GM19035 (cell line): ENCODE measurements around the gene ATRNL1.
"Not testable (repeated sequence)": the region's sequence is repeated elsewhere in the genome, so short reads cannot be mapped to it uniquely, and the experiment has no call there.

Source experiments
- ATAC-seq: cut with Tn5 transposase; IDR thresholded peaks from one replicate; pipeline ENCODE4 v1.9.1; 2021; ENCODE audit not compliant: unreplicated experiment

ATRNL1 gene

DNA sequence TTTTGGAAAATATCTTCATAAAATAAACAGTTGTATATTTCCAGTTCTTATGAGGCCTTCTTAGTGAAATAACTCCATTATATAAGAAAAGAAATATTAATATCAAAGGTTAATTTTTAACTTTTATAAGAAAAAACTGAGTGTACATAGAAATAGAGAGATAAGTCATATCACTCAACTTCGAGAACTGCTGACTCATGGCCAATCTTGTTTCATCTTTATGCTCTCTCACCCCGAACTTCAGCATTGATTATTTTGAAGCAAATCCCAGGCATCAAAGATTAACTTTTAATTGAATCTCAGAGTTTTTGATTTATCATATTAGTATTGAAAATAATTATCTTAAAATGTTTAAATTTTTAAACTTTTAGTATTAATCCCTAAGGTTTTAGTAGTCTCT is 652.8 kb downstream of the ATRNL1 start:
- no peak for ATAC-seq

DNA sequence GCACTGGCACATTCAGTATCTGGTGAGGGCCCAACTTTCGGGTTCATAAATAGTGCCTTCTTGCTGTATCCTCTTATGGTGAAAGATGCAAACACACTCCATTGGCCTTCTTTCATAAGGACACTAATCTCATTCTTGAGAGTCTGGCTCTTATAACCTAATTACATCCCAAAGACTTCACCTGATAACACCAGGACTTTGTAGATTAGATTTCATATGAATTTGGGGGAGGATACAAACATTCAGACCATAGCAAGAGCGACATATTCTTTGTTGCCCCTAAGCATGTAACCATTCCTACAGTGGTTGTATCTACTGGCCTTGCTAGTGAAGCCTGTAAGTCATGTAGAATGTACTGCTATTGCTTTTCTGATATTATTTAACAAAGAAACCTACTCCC is 654.6 kb downstream of the ATRNL1 start:
- ATAC-seq: no peak

DNA sequence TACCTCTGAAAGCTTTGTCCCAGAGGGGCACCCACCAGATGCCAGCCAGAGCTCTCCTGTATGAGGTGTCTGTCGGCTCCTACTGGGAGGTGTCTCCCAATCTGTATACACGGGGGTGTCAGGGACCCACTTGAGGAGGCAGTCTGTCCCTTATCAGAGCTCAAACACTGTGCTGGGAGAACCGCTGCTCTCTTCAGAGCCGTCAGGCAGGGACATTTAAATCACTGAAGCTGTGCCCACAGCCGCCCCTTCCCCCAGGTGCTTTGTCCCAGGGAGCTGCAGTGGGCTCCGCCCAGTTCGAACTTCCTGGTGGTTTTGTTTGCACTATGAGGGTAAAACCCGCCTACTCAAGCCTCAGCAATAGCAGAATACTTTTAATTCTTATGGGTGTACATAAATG is 665.3 kb downstream of the ATRNL1 start:
- not testable (repeated sequence) for ATAC-seq

DNA sequence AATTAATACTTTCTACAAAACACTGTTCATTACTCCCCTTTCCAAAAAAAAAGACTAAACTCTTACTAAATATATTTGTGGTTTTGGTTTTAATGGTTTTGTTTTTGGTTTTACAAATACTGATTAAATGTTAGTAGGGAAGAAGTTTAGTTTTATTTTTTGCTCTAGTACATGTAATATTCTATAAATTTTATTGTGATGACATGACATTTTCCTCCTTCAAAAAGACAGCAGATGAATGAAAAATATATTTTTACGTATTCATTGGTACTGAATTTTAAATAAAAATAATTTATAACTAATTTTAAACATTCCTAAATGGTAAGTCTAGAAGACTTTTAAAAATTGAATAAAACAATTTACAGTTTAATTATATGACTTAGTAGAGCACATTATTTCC is 667.0 kb downstream of the ATRNL1 start:
- no peak for ATAC-seq

DNA sequence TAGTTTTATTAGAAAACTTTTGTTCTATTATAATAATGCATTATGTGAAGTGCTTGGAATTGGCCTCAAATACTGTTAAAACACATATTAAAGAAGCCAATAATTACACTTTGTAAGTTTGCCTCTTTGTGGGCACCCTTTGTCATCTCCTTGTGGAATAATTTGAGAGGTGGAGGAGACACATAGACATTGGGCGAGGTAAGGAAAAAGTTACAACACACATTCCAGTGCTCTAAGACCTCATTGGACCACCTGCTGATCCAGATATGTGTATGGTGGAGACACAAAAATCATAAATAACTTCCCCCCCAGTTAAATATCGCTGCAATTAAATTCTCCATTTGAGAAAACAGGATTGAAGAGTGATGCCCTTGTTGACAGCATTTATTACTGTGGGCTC is 668.0 kb downstream of the ATRNL1 start:
- ATAC-seq: no peak

DNA sequence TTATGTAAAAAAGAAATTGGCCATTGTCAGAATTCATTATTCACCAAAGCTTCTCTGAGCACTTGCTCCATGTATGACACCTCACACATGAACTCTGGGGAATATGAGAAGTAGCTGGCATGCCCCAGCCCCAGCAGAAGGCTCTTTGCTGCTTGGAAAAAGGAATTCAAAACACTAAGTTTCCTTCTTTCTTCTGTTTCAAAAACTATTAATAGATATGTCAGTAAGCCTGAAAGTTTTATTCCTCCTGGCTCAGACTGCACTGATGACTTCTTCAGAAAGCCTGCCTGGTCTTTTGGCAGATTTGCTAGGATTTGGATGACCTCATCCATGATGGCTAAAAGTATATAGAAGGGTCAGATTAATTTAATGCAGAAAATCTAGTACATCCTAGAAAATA is 668.9 kb downstream of the ATRNL1 start:
- no peak for ATAC-seq

DNA sequence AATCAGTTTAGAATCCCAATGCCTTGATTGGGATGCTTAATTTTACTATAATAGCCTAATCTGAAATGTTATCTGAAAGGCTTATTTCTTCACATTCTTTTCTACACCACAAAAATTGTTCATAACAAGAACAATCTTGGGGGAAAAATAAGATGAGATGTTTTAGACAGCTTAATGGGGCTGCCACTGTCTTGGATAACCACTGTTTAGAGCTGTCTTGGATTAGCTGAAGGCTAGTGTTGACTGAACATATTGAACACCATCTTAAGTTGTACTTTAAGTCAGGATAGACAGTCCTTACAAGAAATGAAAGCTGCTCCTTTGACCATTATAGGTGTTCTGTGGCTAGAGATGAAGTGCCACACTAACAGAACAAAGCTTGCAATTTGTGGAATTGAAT is 678.6 kb downstream of the ATRNL1 start:
- ATAC-seq: no peak

DNA sequence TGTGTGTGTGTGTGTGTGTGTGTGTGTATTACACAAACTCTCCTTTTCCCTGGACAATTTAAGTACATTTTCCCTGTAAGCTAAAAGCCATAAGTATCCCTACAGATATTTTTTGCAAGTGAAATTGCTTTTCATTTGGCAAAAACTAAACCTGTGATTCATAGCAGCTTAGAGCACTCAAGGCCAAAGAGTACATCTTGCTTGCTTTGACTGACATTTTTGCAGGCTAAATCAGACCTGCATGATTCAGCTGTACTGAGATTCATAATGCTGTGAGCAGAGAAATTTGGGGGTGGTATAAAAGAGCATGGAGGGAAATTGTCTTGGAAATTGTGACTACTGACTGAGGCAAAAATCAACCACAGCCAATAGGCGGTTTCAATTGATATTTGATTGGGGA is 679.4 kb downstream of the ATRNL1 start:
- ATAC-seq: no peak

DNA sequence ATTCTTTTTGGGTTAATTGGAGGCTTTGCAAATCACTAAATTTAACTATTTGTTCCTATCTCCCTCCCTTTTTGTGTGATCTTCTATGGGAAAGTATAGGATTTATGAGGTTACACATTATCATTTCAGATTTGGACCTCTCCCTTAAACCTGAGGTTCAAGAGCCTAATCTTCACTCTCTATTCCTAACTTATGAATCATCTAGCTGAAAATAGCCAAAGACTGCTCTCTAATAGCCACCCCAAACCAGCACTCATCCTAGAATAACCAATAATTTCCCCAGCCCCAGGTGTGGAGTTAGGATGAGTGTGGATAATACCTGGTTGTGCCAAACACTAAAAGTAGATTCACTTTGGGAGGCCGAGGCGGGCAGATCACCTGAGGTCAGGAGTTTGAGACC is 680.7 kb downstream of the ATRNL1 start:
- ATAC-seq: no peak

DNA sequence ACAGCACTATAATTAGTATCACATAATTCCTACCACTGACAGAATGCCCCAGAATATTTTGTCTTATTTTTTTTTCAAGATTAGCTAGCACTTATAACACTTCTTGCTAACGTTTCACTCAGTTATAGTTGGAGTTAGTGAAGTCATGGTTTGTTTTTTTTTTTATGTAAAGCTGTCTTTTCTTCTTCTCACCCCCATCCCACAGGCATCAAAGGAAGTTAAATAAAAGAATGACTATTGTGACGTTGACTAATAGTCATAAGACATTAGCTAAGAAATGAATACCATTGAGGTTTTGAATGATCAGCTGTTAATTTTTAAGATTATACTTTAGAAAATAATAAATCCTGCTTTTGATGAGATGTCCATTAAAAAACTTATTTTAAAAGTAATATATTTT is 681.6 kb downstream of the ATRNL1 start:
- ATAC-seq: no peak

DNA sequence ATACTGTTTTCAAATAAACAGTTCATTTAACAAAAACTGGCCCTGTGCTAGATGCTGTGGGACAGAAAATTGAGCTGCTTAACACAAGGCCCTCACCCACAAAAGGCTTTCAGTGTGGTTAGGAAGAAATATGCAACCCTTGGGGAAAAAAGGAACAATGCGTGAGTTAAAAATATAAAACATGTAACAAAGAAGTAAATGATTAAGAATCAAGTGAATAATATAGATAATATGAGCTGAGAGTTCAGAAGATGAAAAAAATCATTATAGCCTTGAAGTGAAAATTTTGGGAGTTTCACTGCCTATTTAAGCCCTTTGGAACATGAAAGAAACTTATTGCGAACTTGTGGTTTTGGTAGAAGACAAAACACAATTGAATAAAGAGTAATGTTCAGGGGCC is 684.5 kb downstream of the ATRNL1 start:
- no peak for ATAC-seq

DNA sequence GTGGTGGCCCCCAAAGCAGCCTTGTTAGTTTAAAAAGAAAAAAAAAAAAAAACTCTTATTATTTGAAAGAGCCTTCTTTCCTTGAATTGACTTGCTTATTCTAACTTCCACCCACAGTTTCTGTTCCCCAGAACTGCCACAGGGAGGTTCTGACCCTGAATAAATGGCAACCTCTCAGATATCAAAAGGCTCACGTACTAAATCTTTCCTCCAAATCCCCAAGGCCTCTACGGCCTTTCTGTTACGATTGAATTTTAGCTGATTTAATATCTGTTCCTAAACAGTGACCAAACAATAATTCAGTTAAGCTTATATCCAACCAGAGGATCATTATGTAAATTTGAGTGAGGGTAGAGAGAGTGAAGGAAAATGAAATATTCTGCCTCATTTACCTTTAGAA is 697.1 kb downstream of the ATRNL1 start:
- no peak for ATAC-seq

DNA sequence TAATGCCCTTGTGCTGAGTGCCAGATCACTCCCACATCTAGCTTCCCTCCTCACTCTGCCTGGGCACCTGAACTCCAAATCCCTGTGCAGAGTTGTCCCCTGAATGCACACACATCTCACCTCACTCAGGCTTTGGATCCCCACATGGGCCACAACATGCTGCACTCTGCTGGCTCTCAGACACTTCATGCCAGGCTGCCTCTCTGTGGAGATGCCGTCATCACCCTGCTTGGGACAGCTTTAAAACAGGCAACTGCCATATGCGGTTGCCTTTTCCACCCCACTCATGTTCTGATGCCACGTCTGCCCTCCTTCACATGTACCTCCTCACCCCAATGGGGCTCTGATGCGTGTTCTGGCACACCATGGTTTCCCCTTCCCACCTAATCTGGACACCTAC is 702.8 kb downstream of the ATRNL1 start:
- ATAC-seq: no peak

DNA sequence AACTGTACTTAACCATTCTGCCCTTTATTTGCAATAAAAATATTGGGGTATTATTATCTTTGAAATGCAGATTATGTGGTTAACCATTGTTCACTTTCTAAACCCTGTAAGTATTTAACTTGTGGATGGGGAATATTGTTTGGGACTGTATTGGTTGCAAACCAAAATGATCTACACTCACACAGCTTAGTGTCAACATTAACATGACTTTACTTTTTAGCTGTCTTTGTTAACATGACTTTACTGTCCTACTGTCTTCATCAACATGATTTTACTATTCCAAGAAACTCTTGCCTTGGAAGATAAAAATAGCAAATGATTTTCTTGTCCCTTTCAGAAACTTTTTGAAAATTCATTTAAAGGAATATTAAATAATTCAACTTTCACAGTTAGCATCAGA is 708.3 kb downstream of the ATRNL1 start:
- no peak for ATAC-seq

DNA sequence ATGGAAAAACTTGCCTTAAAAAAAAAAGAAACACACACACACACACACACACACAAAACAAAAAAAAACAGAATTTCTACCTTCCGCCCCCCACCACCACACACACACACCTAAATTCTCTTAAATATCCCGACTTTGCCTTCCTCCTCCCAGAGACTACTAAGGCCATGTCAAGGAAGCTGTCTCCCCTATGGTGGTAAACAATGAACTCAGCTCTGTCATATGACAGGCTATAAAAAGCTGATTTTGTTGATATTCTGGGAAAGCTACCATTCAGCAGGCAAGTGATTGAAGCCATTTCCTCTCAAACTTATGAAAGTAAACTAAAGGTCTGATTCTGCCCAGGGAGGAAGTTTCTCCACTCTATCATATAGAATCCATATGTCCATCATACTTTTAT is 708.8 kb downstream of the ATRNL1 start:
- no peak for ATAC-seq

DNA sequence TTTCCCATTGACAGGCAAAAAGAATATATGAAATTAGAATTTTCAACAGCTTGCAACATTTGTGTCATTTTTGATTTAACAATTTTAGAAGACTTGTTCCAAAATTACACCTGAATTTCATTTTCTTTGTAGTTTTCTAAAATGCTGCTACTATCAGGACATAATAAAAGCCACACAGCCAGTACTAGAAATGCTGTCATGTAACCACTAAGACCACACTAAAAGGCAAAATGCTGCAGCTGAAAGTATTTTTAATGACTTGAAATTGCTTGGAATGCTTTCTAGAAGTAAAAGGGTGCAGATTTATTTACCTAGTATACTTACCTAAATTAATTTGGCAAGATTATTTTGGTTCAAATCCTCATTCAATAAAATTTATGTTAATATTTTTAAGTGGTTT is 709.7 kb downstream of the ATRNL1 start:
- no peak for ATAC-seq

DNA sequence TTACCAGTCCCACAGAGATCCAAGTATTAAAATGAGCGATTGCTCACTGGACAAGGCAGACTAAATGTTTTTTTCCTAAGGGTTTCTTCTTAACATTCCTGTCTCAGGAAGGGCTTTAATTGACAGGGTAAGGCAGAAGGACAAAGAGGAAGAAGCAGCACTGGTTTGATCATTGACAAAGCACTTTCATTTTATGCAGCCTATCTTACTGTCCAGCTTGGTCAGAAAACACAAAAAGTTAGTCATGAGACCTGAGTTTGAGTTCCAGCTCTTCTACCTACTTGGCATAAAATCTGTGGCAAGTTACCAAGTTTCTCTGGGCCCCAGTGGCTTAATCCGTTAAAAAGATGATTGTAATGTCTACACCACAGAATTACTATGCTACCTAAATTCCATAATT is 721.4 kb downstream of the ATRNL1 start:
- ATAC-seq: no peak

DNA sequence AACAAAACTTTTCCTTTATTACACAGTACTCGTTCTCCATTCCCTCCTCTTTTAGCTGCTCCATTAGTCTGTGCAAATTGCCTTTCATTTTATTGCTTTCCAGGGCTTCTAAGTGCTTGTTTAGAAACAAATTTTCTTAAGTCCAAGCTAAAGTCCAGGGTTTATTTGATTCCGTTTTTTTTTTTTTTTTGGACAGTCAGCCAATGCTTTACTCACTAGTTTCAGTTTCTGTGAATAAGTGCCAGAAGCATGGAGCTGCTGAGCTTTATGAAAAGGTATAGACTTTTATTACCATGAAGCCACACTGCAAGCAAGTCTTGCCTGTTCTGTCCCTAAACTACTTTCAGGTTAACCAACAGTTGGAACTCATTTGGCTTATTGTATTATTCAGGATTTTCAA is 724.8 kb downstream of the ATRNL1 start:
- ATAC-seq: no peak

DNA sequence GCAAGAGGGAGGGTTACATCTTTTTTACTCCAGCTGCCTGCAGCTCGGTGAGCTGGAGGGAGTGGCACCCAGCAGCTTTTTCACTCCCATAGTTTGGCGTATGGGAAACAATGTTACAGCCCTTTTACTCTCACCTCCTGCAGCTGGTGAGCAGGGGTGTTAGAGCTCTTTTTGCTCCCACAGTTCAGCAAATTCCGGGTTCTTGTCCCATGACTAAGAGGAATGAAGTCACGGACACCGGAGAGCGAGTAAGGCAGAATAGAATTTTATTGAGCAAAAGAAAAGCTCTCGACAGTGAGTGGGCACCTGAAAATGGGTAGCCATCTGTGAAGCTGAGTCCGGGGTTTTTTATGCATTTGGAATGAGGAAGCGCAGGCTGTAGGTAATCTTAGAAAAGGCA is 733.2 kb downstream of the ATRNL1 start:
- ATAC-seq: no peak

DNA sequence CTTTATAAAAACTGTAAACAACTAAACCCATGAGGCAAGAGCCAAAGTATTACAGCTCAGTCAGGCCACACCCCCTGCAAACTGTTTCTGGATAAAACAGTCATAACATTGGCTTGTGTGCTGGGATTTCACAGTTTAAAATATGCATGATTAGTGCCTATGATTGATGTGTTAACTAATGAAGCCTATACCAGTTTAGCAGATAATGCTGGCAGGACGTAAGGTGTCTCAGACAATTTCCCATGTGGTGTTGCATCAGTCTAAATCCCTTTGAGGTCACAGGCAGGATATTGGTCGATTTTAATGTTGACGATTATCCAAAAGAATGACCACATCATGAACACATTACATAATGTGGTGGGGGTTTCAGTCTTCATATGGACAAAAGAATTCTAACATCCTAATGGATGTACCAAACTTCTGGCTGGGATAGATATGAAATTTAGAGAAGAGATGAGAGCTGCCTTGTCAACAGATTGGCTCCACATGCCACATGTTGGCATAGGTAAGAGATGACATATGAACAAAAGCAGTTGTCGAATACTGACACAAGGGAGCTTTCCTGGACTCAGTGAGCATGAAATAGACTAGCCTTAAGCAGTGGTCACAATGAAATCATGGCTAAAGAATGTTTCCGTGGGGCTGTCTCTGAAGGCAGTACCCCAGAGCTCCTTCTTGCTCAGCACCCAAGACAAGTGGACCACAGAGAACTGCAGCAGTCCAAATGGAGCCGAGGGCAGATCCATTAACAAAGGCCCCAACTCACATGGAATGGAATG is 734.3 kb downstream of the ATRNL1 start:
- no peak for ATAC-seq

DNA sequence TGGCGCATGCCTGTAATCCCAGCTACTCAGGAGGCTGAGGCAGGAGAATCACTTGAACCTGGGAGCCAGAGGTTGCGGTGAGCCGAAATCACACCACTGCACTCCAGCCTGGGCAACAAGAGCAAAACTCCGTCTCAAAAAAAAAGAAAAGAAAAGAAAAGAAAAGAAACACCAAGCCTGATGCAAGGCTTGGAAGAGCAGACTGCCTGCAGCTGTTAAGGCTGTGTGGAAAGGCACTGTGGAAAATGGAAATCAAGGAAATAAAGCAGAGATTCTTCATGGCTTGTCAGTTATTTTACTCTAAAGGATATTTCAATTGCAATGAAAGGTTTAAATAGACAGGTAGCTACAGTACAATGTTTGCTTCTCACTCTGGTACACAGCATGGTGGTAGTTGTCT is 735.0 kb downstream of the ATRNL1 start:
- ATAC-seq: not testable (repeated sequence)

DNA sequence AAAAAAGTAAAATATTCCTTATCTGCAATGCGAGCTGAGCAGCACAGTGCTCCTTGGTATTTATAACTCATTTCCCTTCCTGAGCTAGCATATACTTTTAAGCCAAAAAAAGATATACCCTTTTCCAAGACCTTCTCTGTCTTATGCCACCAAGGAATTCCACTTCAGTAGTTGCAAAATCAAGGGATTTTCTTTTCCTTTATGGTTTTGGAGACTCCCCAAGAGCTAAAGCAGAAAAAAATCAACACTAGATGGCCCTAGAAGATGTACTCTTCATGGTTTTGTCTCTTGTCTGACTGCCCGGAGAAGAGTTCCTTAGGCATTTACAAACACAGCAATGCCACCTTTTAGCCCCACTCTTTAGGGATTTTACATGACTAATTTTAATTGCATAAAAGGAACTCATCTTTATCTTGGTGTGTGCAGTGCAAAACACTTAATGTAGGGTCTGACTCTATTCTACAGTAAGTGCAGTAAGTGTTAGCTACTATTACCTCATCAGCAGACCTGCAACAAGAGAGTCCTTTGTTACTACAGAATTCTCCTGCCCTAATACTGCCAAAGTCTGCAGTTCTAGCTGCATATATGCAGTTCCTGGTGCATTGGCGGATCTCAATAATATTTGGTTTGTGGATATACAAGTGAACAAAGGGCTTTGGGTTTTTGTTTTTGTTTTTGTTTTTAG is 736.5 kb downstream of the ATRNL1 start:
- ATAC-seq: no peak
